GM19438 (cell line): ENCODE measurements around the gene SPATA19.

Source experiments
- ATAC-seq: cut with Tn5 transposase; IDR thresholded peaks from one replicate; pipeline ENCODE4 v1.9.1; 2021; ENCODE audit warnings: low read depth; ENCODE audit not compliant: unreplicated experiment

The SPATA19 gene

DNA sequence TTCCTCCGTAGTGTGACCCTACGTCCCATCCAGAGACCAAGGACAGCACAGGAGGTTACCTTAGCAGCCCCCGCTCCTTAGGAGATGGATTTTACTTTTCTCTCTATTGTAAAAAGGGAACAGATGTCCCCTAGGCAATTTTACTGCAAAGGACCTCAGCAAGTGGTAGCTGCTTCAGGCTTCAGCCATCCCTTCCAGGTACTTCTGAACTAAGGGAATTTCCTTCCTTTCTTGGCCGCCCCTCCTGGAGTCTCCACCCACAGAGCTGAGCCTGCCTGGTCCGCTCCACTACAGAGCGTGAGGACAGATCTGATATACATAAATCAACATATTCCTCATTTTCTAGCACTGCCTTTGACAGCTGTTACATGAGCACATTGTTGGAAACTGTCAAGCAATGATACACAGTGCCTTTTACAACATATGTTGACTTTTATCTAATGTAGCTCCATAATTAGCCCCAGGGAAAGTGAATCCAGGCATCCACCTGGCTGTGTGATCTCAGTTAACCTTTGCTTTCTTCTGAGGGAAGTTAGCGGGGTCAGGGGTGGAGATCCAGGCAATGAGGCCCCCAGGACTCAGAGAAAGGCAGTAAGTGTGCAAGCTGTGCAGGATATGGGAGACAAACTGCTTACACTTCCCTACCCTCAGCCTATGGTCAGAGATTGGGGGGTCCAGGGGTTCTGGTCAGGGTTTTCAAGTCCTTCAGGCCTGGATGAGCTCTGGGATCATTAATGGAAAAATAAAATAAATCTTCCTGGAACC is 51.9 kb downstream of the SPATA19 start:
- ATAC-seq, result no peak

DNA sequence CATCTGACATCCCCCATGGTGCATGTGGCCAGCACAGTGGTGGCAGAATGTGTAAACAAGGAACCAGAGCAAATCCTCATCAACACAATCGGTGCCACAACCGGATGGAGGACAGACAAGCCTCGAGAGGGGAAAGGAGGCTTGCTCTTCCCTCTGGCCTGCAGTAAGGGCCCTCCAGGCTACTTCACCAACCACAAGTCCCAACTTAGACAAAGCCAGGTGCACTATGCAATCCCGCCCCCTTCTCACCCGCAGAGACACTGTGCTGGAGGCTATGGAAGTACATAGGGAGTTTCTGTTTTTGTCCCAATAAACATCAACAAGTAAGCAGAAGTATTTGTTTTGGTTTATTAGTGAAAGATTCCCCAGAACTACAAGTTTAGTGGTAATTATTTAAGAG is 54.3 kb downstream of the SPATA19 start:
- no peak for ATAC-seq
